Measurements from ENCODE around the gene TDP2.
"Not testable (repeated sequence)": the region's sequence is repeated elsewhere in the genome, so short reads cannot be mapped to it uniquely, and the experiment has no call there.

Gene TDP2

DNA sequence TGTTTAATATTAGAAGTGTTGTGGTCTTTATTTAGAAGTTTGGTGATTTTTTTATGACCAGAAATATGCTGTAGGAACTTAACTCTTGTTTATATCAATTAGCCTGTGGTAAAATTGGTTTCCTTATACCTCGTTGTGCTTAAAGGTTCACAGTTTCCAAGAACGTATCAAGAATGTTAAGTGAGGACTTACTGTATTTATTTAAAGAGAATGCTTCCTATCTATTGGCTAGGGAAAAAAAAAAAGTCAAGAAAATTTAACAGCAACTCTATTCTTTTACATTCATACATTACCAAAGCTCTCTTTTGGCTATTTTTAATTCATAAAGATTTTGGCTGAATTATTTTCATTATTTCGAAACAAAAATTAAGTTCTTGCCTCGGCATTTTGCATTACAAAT lies 22.3 kb downstream of the TDP2 start:
- DNase-seq = no peak

DNA sequence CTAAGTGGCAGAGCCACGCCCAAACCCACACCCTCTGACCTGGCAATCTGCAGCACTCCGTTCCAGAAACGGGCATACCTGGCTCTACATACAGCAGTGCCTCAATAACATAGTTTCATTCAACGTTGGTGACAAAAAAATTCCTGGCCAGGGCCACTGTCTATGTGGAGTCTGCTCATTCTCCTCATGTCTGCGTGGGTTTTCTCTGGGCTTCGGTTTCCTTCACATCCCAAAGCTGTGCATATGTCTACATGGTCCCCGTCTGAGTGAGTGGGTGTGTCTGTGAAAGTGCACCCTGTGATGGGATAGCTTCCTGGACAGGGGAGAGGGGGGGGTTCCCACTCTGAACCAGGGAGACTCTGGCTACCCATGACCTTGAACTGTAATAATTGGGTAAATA lies 22.8 kb downstream of the TDP2 start:
- DNase-seq = no peak

DNA sequence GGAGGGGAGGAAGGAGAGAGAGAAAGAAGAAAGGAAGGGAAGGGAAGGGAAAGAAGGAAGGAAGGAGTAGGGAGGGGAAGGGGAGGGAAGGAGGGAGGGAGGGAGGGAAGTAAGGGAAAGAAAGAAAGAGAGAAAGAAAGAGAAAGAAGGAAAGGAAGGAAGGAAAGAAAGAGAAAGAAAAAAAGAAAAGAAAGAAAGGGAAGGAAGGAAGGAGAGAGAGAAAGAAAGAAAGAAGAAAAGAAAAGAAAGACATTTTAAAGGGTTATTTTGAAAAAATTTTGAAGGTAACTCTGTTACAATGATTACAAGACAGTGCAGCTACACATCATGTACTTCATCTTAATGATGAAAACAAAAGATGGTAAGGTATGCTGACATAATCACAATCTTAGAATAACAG lies 24.6 kb downstream of the TDP2 start:
- no peak for DNase-seq

DNA sequence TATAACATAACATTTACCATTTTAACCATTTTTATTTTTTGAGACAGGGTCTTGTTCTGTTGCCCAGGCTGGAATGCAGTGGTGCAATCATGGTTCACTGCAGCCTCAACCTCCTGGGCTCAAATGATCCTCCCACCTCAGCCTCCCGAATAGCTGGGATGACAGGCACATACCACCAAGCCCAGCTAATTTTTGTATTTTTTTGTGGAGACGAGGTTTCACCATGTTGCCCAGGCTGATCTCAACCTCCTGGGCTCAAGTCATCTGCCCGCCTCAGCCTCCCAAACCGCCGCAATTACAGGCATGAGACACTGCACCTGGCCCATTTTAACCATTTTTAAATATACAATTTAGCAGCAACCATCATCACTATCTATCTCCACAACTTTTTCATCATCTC lies 26.1 kb downstream of the TDP2 start:
- not testable (repeated sequence) for DNase-seq

DNA sequence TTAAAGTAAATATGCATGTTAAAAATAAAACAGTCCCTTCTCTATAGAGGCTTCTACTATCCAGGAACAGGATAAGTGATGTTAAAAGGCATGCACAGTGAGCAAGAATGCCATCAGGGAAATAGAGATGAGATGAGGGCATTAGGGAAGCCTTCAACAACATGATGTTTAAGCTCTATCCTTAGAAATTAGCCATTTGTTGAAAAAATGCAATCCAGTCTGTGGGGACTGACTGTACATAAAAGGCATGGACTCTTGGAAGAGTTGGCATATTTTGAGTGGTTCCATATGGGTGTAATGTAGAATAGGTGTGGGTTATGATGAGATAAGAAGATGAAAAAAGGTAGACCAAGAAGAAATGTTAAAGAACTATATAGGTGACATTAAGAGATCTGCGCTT lies 26.5 kb downstream of the TDP2 start:
- DNase-seq = no peak

DNA sequence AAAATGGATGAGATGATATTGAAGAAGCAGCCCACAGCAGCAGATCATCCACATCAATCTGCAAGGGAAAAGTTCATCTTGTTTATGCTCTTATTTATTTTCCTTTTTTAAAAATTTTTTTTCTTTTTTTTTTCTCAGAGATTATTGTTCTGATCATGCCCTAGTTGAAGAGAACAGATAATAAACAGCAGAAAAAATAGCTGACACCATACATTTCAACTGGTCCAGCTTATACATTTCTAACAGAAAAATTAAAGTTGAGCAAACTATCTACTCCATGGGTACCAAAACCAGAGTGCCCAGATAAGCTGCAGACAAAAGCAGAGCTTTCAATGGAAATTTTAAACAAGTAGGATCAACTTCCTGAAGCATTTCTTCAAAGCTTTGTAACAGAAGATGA lies 30.0 kb downstream of the TDP2 start:
- DNase-seq = no peak

DNA sequence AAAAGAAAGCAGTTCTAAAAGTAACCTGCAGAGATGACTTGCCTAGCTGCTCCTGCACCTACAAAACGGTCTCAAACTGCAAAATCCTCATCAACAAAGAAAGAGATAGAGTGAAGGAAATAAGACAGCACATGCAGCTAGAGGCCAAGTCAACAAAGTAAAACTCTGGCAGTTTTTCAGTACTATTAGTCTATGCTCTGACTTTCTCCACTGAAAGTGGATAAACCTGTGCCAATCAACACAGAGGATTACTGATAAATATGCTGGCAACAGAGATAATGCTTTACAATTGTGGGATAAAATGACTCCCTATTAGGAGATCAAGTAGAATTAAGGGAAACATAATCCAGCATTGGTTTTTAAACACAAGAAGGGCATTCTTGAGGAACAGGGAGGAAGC lies 34.1 kb downstream of the TDP2 start:
- no peak for DNase-seq

DNA sequence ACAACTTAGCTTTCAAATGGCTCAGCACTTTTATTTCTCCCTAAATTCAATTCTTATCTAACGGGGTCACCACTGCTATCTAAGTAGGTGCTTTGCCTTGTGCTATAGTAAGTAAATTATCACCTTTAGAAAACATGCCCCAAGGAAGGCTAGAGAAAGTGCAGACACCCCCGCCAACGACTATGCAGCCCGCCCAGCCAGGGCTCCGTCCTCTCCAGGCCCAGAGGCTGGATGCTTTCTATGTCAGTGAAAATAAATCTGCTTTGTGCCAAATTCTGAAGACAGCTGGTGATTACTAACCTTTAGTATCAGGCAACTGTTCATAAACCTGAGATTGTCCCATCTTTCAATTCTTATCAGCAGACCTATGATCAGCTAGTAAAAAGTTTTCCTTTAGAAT lies 35.0 kb downstream of the TDP2 start:
- DNase-seq = no peak

DNA sequence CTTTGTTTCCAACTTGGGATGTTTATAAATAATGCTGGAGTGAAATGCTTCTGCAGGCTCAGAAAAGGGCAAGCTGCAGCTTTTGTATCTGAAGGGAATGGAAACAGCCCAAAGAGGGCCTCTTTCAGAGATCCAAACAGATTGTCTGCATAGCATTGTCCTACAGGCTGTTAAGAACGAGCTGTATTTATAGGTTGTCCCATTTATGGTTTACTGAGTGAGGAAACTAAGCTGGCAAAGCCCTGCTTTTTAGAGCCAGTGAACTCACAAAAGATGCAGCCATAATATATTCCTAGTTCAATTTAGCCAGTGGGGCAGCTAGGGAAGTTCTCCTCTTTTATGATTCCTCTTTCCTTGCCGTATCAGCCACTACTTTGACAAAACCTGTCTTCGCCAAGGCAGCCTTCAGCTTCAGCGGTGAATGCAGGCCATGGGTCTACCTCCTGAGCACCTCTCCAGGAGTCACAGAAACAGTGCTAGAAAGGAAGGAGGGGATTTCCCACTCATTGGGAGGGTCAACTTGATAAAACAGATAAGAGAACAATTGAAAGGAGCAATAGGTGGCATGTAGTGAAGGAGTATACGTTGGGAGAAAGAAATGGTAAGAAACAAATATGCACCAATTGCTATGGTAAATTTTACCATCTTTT lies 35.7 kb downstream of the TDP2 start:
- DNase-seq = no peak

DNA sequence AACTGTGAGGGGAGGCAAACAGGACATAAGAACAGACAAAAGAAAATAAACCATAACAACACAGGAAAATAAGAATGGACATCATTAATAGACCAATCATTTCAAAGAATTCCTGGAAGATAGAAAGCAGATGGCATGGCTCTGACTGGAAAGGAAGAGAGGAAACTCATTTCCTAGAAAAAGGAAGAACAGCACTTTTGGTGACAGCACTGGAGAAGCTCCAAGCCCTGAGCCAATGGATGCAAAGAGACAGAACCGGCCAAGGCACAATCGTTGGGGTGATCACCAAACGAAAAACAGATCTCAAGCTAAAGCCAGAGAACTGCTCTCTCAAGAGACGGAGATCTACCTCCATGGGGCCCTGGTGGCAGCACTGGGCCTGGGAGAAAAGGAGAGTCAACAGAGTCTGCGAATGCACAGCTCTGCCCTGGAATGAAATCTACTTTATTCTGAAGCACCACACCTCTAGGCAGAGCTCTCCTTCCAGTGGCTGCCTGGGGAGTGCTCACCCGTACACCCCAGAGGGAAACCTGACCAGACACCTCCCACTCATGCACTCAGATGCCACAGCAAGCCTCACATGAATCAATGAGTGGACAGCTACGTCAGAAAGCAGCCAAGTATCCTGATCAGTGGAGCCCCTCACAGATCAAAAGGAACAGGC lies 44.9 kb downstream of the TDP2 start:
- no peak for DNase-seq

DNA sequence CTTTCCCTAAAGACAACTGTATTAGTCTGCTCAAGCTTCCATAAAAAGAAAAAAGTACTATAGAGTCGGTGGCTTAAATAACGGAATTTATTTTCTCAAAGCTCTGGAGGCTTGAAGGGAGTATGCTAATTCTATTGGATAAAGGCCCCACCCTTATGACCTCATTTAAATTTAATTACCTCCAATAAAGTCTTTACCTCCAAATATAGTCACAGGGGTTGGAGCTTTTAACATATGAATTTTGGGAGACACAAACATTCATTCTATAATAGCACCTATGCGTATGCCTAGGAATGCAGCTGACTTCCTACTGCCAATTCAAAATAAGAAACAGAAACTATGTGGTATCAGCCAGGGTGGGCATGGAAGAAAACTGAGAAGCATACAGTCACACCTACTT lies 46.1 kb downstream of the TDP2 start:
- no peak for DNase-seq

DNA sequence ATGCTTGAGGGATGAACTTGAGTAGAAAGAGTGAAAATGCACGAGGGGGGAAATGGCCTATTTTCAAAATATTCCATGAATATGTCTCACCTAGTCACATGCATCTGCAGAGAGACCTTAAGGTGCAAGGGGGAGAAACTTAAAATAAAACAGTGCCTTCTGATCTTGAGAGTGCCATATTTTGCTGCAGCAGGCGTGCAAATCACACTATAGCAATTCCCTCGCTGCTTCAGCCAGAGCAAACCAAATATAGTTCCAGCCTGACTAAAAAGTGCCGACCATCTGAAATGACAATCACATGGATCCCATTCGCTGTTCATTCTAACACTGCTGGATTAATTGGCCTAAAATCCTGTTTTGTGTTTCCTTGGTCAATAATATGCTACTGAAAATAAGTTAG lies 47.0 kb downstream of the TDP2 start:
- DNase-seq = no peak

DNA sequence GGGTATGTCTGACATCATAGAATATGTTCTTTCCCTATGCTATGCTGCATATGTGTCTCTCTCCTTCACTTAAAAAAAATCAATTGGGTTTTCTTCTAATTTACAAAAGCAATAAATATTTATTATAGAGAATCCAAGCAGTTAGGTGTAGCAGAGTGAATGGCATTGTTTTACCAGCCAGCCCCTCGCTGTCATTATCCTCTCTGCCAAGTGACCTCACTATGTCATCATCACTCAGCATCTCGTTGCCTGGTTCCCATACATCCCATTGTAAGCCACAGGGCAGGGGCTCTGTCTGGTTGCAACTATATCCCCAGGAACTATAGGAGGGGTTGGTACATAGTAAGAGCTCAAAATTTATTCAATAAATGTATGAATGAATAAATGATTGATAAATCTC lies 52.1 kb downstream of the TDP2 start:
- DNase-seq = no peak

DNA sequence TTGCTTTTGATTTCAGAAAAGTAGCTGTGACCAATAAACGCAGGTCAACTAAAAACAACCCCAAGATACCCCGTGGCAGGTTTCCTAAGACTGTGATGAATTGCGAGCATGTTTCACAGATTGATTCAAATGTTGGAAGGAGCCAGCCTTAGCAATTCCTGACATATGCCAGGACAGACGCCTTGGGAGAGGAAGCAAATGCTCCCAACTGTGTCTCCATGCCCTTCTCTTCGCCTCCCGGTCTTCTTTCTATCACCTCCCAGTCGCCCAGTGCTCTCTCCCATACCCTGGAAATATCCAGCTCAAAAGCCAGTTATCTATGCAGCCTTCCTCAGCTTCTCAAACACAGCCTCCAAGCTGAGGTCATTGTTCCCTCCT lies 52.7 kb downstream of the TDP2 start:
- DNase-seq = no peak

DNA sequence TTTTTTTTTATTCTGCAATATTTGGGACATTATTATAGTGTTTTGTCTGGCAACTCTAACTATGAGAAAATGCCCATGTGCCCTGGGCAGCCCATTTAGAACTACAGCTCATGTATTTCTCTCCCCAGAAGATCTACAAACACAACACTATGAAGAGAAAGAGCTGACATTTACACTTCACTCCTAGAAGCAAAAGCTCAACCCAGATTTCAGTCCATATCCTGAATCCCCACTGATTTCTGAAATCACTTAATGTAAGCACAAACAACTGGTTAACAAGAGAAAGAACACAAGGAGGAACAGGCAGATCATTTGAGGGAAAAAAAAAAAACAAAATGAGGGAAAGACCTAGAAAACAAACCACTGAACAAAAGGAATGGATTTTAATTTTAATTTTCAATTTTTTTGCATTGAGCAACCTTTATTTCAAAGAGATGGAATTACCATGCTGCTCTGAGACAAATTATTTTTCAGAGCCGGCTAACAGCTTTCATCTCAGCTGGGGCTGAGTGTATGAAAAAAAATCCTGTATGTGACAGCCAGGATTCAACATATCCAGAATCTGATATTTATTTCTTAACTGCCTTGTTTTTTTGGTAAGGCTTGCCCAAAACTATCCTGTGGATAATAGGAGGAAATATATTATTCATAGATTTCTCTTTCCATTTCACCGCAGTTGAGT lies 53.2 kb downstream of the TDP2 start:
- DNase-seq = no peak

DNA sequence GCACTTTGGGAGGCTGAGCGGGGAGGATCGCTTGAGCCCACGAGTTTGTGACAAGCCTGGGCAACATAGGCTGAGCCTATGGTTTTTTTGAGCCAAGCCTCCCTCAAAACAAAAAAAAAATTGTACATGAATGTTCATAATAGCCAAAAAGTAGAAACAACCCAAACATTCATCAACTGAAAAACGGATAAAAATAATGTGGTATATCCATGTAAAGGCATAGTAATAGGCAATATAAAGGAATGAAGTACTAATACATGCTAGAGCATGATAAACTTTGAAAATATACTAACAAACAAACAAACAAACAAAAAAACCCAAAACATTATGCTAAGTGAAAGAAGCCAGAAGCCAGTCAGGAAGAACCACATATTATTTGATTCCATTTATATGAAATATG lies 56.0 kb downstream of the TDP2 start:
- no peak for DNase-seq

DNA sequence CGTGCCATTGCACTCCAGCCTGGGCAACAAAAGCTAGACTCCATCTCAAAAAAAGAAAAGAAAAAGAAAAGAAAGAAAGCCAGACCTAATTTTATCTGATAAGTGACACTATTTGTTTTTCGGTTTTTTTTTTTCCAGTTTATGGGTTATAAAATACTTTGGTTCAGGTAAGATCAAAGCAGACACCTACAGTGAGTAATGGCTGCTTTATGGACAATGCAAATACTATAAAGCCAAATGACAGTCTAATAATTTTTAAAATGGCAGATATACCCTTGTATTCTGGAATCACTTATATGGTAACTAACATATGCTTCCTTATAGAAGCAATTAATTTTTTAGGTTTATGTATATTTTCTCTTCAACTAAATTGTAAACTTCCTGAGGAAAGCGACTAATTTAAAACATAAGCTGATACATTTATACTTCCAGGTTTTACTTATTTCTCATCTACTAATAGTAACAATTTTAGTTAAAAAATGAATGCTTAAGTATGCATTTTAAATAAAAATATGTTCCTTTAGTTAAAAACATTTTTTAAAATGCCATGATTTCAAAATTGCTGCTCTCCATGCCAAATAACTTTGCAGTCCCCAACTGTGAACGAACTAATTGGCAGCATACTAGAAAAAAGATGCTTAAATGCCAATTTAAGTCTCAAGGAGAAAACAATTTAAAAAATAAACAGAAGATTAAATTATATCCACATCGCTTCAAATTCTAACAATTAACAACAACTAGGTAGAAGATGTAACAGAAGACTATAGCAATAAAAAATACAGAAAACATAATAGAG lies 59.2 kb downstream of the TDP2 start:
- DNase-seq = no peak

DNA sequence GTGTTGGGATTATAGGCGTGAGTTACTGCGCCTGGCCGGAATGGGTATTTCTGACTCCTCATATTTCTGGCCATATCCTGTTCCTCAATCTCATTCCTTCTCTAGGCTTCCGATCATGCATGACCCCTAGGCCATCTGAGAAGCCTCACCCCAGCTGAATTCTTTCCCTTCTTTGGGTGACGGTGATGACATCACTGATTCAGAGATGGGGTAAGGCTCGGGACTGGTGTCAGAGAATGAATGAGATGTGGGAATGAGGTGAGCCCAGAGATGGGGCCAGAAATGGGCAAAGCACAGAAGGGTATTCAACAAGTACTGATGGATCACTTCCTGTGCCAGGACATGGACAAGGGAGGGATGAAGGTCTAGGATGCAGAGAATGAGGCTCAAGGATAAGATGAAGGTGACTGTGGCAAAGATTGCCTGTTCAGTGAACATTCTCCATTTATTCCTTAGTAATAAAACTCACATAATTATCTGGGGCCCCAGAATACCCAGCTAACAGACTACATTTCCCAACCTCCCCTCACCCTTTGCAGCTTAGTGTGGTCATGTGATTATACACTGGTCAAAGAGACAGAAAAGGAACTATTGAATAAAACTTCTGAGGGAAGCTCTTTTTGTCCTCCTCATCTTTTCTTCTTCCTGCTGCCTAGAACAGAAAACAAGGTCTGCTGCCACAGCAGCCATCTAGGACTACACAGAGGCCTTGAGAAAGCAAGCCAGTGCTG lies 60.3 kb downstream of the TDP2 start:
- DNase-seq = no peak

DNA sequence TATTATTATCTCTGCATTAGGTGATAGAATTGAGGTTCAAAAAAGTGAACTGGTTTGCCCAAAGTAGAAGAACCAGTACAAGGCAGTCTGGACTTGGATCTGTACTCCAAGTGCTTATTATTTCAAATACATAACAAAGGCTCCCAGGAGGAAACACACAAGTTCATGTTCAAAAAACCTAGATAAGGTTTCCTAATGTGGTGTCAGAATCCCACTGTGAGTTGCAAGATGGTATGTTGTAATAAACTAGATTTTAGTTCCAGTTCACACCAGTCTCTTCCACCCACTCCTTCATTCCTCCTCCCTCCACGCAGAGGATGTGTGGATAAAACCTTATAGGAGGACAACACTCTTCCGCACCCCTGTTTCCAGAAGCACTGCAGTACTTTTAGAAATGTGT lies 63.5 kb downstream of the TDP2 start:
- DNase-seq = no peak

DNA sequence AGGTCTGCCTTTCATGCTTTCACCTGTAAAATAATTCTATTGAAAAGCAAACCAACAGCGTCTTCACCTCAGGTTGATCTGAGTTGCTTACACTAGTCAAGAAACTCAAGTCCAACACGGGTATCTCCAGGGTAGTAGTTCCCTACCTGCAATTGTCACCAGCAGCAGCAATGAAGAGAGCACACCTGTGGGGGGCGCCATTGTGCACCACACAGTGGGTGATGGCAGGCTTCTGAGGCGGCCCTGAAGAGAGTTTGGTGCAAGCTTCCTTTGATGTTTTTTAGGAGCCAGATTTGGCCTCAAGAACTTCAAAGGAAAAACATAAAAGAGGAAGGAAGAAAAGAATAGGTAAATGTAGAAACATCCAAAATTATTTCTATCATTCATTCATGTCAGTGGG lies 65.8 kb downstream of the TDP2 start:
- DNase-seq = no peak
